ENCODE results near the gene ZBTB7B. TPM values are rescaled to one million over a fixed set of nuclear protein-coding genes. Genes with fewer than 3 reads are reported as not detected.

The ZBTB7B gene
- total RNA-seq, 2 donors from 2014 or later = 30.3 to 53.4 TPM

GRCh38 chr1:155023627-155024026, 21.0 kb downstream of the ZBTB7B start:
- Histone ChIP-seq H3K4me3 (no peak overlapping the region), H3K27ac (no peak overlapping the region), H3K36me3 (no peaks in the 10 kb centered on the region), H3K27me3 (no peaks in the 10 kb centered on the region), H3K4me1 (peaks cover 0 to 4% of the 10 kb centered on the region in 2 donors), H3K9me3 (no peaks in the 10 kb centered on the region)
- no peak for DNase-seq (ENCODE audit: low spot score)
- TF ChIP-seq CTCF (IDR thresholded peaks at IDR 0.05) = no peak

GRCh38 chr1:155024315-155024714, 21.7 kb downstream of the ZBTB7B start:
- no peak overlapping the region for H3K27ac ChIP-seq
- no peak for DNase-seq (ENCODE audit: low spot score)
- TF ChIP-seq CTCF (IDR thresholded peaks at IDR 0.05) = no peak
- H3K4me1 ChIP-seq = no peaks in the 10 kb centered on the region
- no peaks in the 10 kb centered on the region for H3K36me3 ChIP-seq
- no peaks in the 10 kb centered on the region for H3K9me3 ChIP-seq
- no peak overlapping the region for H3K4me3 ChIP-seq
- no peaks in the 10 kb centered on the region for H3K27me3 ChIP-seq

- no peak for DNase-seq (ENCODE audit: low spot score)
- Histone ChIP-seq H3K36me3 (no peaks in the 10 kb centered on the region), H3K27me3 (no peaks in the 10 kb centered on the region), H3K4me1 (no peaks in the 10 kb centered on the region), H3K4me3 (no peak overlapping the region), H3K27ac (no peak overlapping the region), H3K9me3 (no peaks in the 10 kb centered on the region)
- TF ChIP-seq CTCF (IDR thresholded peaks at IDR 0.05) = no peak
Observed at GRCh38 chr1:155026154-155026553, 23.6 kb downstream of the ZBTB7B start.

GRCh38 chr1:155026588-155026987, 24.0 kb downstream of the ZBTB7B start:
- TF ChIP-seq CTCF (IDR thresholded peaks at IDR 0.05) = no peak
- H3K4me3 ChIP-seq = no peak overlapping the region
- H3K36me3 ChIP-seq = no peaks in the 10 kb centered on the region
- H3K4me1 ChIP-seq = no peaks in the 10 kb centered on the region
- H3K27ac ChIP-seq = no peak overlapping the region
- no peaks in the 10 kb centered on the region for H3K9me3 ChIP-seq
- no peaks in the 10 kb centered on the region for H3K27me3 ChIP-seq
- DNase-seq (ENCODE audit: low spot score) = no peak

GRCh38 chr1:155029513-155030242, 27.1 kb downstream of the ZBTB7B start:
- Histone ChIP-seq H3K9me3 (no peaks in the 10 kb centered on the region), H3K27me3 (no peaks in the 10 kb centered on the region), H3K36me3 (no peaks in the 10 kb centered on the region), H3K27ac (no peak overlapping the region), H3K4me3 (no peak overlapping the region), H3K4me1 (no peaks in the 10 kb centered on the region)
- no peak for DNase-seq (ENCODE audit: low spot score)
- TF ChIP-seq CTCF (IDR thresholded peaks at IDR 0.05) = no peak
